Measurements from ENCODE around the gene ZFYVE28.

ZFYVE28 gene

DNA sequence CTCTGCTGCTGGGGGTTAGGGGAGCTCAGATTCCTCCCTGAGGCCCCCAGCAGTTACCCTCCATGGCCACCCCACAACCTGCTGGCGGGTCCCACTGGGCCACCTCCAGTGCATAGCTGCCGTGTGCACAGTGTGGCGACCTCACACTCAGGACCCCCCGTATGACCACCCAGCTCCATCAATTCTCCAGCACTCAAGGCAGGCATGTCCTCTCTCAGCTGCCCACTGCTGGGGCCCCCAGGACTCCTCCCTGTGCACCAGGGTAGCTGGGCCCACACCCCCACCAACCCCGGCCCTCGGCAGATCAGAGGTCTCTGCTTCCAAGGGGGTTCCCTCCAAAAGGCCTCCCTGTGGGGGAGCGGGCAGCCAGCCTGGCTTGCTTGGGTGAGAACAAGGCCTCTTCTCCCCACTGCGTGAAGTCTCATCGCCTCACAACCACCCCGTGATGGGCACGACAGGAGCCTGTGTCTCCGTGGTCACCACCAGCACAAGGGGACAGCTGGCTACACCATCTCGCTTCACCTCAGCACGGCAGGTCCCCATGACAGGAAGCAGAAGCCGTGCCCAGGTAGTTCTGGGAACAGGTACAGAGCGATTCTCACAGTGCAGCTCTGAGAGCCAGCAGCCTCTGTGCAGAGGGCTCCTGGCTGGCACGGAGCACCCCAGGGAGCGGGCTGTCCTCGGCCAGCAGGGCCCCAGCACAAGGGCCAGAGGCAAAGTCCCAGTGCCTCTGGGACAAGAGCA, 171.9 kb downstream of the ZFYVE28 start:
- no peaks in the 10 kb centered on the region for H3K9me3 ChIP-seq
- H3K4me1 ChIP-seq (ENCODE audit: control insufficient read depth in 1 of 2, insufficient read depth in 1 of 2, low read depth in 1 of 2, low read length in 1 of 2): peaks cover 2 to 6% of the 10 kb centered on the region in 2 experiments
- no peak overlapping the region for H3K4me3 ChIP-seq (ENCODE audit: low read depth in 1 of 2, low read length in 1 of 2)
- peaks cover 49% of the 10 kb centered on the region for H3K36me3 ChIP-seq
- H3K27me3 ChIP-seq: no peaks in the 10 kb centered on the region
- TF ChIP-seq, protein P1, sequence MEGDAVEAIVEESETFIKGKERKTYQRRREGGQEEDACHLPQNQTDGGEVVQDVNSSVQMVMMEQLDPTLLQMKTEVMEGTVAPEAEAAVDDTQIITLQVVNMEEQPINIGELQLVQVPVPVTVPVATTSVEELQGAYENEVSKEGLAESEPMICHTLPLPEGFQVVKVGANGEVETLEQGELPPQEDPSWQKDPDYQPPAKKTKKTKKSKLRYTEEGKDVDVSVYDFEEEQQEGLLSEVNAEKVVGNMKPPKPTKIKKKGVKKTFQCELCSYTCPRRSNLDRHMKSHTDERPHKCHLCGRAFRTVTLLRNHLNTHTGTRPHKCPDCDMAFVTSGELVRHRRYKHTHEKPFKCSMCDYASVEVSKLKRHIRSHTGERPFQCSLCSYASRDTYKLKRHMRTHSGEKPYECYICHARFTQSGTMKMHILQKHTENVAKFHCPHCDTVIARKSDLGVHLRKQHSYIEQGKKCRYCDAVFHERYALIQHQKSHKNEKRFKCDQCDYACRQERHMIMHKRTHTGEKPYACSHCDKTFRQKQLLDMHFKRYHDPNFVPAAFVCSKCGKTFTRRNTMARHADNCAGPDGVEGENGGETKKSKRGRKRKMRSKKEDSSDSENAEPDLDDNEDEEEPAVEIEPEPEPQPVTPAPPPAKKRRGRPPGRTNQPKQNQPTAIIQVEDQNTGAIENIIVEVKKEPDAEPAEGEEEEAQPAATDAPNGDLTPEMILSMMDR (IDR thresholded peaks at IDR 0.05): no peak
- no peak overlapping the region for H3K27ac ChIP-seq

DNA sequence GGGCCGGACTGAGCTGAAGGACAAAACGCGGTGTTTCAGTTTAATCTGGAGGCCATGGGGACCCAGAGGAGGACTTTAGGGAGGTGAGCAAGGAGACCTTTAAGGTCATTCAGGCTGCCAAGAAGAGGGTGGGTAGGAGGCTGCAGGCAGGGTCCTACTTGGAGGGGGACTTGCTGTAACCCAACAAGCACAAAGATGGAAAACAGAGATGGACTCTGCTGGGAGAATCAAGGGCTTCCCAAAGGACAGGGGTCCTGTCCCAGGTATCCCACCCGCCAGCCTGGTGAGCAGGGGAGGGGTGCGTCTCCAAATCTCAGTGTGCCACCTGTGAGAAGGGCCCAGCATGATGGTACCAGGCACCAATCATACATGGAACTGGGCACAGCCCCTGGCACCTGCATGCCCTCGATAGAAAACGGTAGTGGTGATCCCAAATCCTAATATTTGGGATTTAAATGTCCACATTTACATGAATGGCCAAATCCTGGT, 172.6 kb downstream of the ZFYVE28 start:
- Histone ChIP-seq H3K27me3 (no peaks in the 10 kb centered on the region), H3K27ac (no peak overlapping the region), H3K9me3 (no peaks in the 10 kb centered on the region), H3K36me3 (peaks cover 42% of the 10 kb centered on the region), H3K4me1 (ENCODE audit: control insufficient read depth in 1 of 2, insufficient read depth in 1 of 2, low read depth in 1 of 2, low read length in 1 of 2) (peaks cover 8 to 12% of the 10 kb centered on the region in 2 experiments), H3K4me3 (ENCODE audit: low read depth in 1 of 2, low read length in 1 of 2) (no peak overlapping the region)
- TF ChIP-seq, protein P1 (IDR thresholded peaks at IDR 0.05): no peak

DNA sequence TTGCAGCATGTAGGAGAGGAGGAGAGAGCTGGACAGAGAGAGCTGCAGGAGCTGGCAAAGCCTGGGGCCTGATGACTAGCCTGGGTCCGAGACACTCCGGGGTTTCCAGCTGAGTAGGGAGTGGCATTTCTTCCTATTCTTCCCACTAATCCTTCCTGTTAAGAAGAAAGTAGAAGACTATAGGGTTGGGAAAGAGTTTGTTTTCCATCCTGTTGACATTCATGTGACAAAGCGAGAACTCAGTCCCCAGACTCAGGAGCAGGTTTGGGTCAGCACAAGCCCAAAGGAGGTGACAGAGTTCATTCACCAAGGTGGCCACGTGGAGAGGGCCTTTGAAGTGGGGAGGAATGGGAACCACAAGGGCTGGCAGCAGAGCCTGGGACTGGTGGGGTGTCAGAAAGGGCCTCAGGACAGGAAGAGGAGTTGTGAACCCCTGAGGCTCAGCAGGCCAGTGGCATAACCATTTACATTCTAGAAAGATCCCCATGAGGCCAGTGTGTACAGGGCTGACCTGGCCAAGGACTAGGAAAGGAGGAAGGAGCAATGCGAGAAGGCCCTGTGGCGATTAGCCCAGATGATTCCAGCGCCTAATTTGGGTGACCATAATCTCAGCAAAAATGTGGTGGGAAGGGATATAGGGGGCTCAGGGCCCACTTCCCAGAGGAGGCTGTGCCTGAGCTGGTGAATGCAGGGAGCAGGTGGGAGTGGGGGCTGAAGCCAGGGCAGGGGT, 173.2 kb downstream of the ZFYVE28 start:
- peaks cover 14 to 18% of the 10 kb centered on the region in 2 experiments for H3K4me1 ChIP-seq (ENCODE audit: control insufficient read depth in 1 of 2, insufficient read depth in 1 of 2, low read depth in 1 of 2, low read length in 1 of 2)
- H3K27ac ChIP-seq: no peak overlapping the region
- H3K27me3 ChIP-seq: no peaks in the 10 kb centered on the region
- H3K9me3 ChIP-seq: no peaks in the 10 kb centered on the region
- H3K4me3 ChIP-seq (ENCODE audit: low read depth in 1 of 2, low read length in 1 of 2): no peak overlapping the region
- TF ChIP-seq, protein P1 (IDR thresholded peaks at IDR 0.05): no peak
- peaks cover 36% of the 10 kb centered on the region for H3K36me3 ChIP-seq

DNA sequence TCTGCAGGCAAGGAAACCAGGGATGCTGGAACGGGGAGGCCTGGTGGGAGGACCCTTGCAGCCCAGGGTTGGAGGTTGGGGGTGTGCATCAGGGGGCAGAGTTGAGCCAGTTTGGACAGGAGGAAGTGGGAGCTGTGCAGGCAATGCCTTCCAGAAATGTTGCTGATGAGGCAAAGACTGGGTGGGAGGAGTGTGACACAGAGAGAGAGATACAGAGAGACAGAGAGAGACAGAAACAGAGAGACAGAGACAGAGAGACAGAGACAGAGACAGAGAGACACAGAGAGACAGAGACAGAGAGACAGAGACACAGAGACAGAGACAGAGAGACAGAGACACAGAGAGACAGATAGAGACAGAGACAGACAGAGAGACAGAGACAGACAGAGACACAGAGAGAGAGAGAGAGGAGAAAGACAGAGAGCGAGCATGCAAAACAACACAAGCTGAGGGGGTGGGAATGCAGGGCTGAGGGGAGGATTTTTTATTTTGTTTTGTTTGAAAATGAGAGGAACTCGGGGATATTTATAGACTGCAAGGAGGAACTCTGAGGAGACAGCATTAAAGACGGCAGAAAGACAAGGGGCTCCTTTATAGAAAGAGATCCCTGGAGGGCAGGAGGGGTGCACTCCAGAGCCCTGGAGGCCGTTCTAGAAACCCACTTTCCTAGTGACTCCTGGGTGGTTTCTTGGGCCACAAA, 174.6 kb downstream of the ZFYVE28 start:
- TF ChIP-seq, protein P1 (IDR thresholded peaks at IDR 0.05): no peak
- Histone ChIP-seq H3K27ac (no peak overlapping the region), H3K36me3 (peaks cover 22% of the 10 kb centered on the region), H3K4me3 (ENCODE audit: low read depth in 1 of 2, low read length in 1 of 2) (no peak overlapping the region), H3K9me3 (no peaks in the 10 kb centered on the region), H3K27me3 (no peaks in the 10 kb centered on the region), H3K4me1 (ENCODE audit: control insufficient read depth in 1 of 2, insufficient read depth in 1 of 2, low read depth in 1 of 2, low read length in 1 of 2) (peaks cover 24 to 31% of the 10 kb centered on the region in 2 experiments)

All from neutrophil (primary cell).